OCI-LY7 (cell line): ENCODE data around the gene ASIC2.

Source experiments
- EZH2phosphoT487 ChIP-seq: fragments of 200-600 bp; sonication (generic); IDR thresholded peaks from 2 replicates; pipeline ENCODE4 v1.6.1; 2018; ENCODE audit warnings: low read depth, borderline replicate concordance, mild to moderate bottlenecking, mixed run types, antibody characterized with exemption, low read length, moderate library complexity, mixed read lengths
- TF ChIP-seq, protein P1 (sequence below): fragments of 200-600 bp; sonication (generic); conservative IDR thresholded peaks from 2 replicates; pipeline ENCODE4 v1.5.1; 2014; ENCODE audit warnings: mild to moderate bottlenecking, antibody characterized with exemption, low read length, moderate library complexity, mixed read lengths

- TF ChIP-seq EZH2phosphoT487, result no peak
- TF ChIP-seq, protein P1, sequence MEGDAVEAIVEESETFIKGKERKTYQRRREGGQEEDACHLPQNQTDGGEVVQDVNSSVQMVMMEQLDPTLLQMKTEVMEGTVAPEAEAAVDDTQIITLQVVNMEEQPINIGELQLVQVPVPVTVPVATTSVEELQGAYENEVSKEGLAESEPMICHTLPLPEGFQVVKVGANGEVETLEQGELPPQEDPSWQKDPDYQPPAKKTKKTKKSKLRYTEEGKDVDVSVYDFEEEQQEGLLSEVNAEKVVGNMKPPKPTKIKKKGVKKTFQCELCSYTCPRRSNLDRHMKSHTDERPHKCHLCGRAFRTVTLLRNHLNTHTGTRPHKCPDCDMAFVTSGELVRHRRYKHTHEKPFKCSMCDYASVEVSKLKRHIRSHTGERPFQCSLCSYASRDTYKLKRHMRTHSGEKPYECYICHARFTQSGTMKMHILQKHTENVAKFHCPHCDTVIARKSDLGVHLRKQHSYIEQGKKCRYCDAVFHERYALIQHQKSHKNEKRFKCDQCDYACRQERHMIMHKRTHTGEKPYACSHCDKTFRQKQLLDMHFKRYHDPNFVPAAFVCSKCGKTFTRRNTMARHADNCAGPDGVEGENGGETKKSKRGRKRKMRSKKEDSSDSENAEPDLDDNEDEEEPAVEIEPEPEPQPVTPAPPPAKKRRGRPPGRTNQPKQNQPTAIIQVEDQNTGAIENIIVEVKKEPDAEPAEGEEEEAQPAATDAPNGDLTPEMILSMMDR, result no peak
Observed at GRCh38 chr17:33199571-33200510, 93.3 kb downstream of the ASIC2 start.
